SK-N-SH (cell line): ENCODE measurements around the gene KRTAP5-5. TPM values are rescaled to one million over a fixed set of nuclear protein-coding genes. Genes with fewer than 3 reads are reported as not detected.
"Not testable (repeated sequence)": the region's sequence is repeated elsewhere in the genome, so short reads cannot be mapped to it uniquely, and the experiment has no call there.

Experiments used
- CTCF ChIA-PET: fragments of 300-600, 350-600 bp; formaldehyde crosslinking; extraction: SDS; loops from one replicate; lab custom pipeline; 2021; lab: Yijun Ruan, JAX
- POLR2A ChIA-PET: fragments of 350-600 bp; sonication (Branson Sonifier 250); formaldehyde crosslinking; extraction: SDS; loops from one replicate; lab custom pipeline; 2020; ENCODE audit warnings: antibody characterized with exemption, inconsistent platforms; lab: Yijun Ruan, JAX
- DNase-seq: peaks from one replicate; pipeline ENCODE4 v3.0.0; 2012
- H2AFZ ChIP-seq: fragments of 200-600 bp; sonication (generic); 2 replicates; pipeline ENCODE4 v1.8.1; 2016; ENCODE audit warnings: antibody characterized with exemption, mild to moderate bottlenecking, low read depth
- H3F3A ChIP-seq: fragments of 200-600 bp; sonication (generic); replicated peaks from 2 replicates; pipeline ENCODE3; 2016; ENCODE audit warnings: antibody characterized with exemption, mild to moderate bottlenecking; ENCODE audit not compliant: insufficient read depth
- H3K27ac ChIP-seq, 2 experiments: fragments of 200-500 bp in 1 of 2; fragments of 200-600 bp in 1 of 2; sonication (Bioruptor generic) in 1 of 2; sonication (generic), shearing (Covaris generic) in 1 of 2; 2 replicates each; pipeline versions ENCODE4 v1.5.1 to v1.6.1; 2014 to 2016; ENCODE audit warnings: low read depth in 2 of 2, inconsistent platforms in 1 of 2, low read length in 1 of 2, mild to moderate bottlenecking in 1 of 2, mixed read lengths in 1 of 2
- H3K27me3 ChIP-seq: fragments of 200-600 bp; sonication (generic), shearing (Covaris generic); 2 replicates; pipeline ENCODE4 v1.6.1; 2016; ENCODE audit warnings: mixed run types; ENCODE audit not compliant: insufficient read depth
- H3K36me3 ChIP-seq, 2 experiments: fragments of 200-500 bp in 1 of 2; fragments of 200-600 bp in 1 of 2; sonication (Bioruptor generic) in 1 of 2; sonication (generic) in 1 of 2; replicated peaks in 1 of 2; 2 replicates each; pipeline versions ENCODE3 to v1.5.1; 2014 to 2016; ENCODE audit warnings: low read length in 1 of 2, mild to moderate bottlenecking in 1 of 2; ENCODE audit not compliant: insufficient read depth in 2 of 2, control insufficient read depth in 1 of 2
- H3K4me1 ChIP-seq, 2 experiments: fragments of 200-500 bp in 1 of 2; fragments of 200-600 bp in 1 of 2; sonication (Bioruptor generic) in 1 of 2; sonication (generic), shearing (Covaris generic) in 1 of 2; 2 replicates each; pipeline versions ENCODE4 v1.5.1 to v1.6.1; 2014 to 2016; ENCODE audit warnings: low read depth in 1 of 2, low read length in 1 of 2, mixed run types in 1 of 2; ENCODE audit not compliant: insufficient read depth in 2 of 2, control insufficient read depth in 1 of 2
- H3K4me2 ChIP-seq: fragments of 200-600 bp; sonication (generic), shearing (Covaris generic); 2 replicates; pipeline ENCODE4 v1.6.1; 2017; ENCODE audit warnings: mixed run types
- H3K4me3 ChIP-seq, 2 experiments: fragments of 200-500 bp in 1 of 2; fragments of 200-600 bp in 1 of 2; sonication (Bioruptor generic) in 1 of 2; sonication (generic), shearing (Covaris generic) in 1 of 2; 2 replicates each; pipeline versions ENCODE4 v1.5.1 to v1.8.1; 2014 to 2016; ENCODE audit warnings: low read depth in 2 of 2, inconsistent platforms in 1 of 2, low read length in 1 of 2, mild to moderate bottlenecking in 1 of 2, mixed read lengths in 1 of 2, moderate library complexity in 1 of 2
- H3K79me2 ChIP-seq: fragments of 200-600 bp; sonication (generic); 2 replicates; pipeline ENCODE4 v1.8.1; 2017; ENCODE audit warnings: mild to moderate bottlenecking; ENCODE audit not compliant: insufficient read depth
- H3K9ac ChIP-seq: fragments of 200-600 bp; sonication (generic); 2 replicates; pipeline ENCODE4 v1.6.1; 2017; ENCODE audit warnings: mixed run types
- H3K9me2 ChIP-seq: fragments of 200-600 bp; sonication (generic); 2 replicates; pipeline ENCODE4 v1.6.1; 2017; ENCODE audit warnings: mixed run types
- H3K9me3 ChIP-seq: fragments of 200-600 bp; sonication (generic); 2 replicates; pipeline ENCODE4 v1.6.1; 2017; ENCODE audit warnings: mixed run types, mild to moderate bottlenecking, moderate library complexity
- H4K20me1 ChIP-seq: fragments of 200-600 bp; sonication (generic); 2 replicates; pipeline ENCODE4 v1.6.1; 2017; ENCODE audit warnings: mild to moderate bottlenecking, mixed run types; ENCODE audit not compliant: insufficient read depth
- CHD2 ChIP-seq: fragments of 150-350 bp; IDR thresholded peaks from 2 replicates; pipeline ENCODE4 v1.6.1; 2018; ENCODE audit warnings: low read length; ENCODE audit not compliant: partially characterized antibody
- ELF1 ChIP-seq: IDR thresholded peaks from 2 replicates; pipeline ENCODE4 v1.4.0; 2012
- FOXJ3 ChIP-seq: sonication (generic); formaldehyde crosslinking; IDR thresholded peaks from 2 replicates; pipeline ENCODE4 v1.5.1; 2020; ENCODE audit warnings: mild to moderate bottlenecking, missing genetic modification reagents
- FOXM1 ChIP-seq: IDR thresholded peaks from 2 replicates; pipeline ENCODE4 v1.4.0; 2012; ENCODE audit warnings: low read depth, mild to moderate bottlenecking
- GATA2 ChIP-seq: sonication (generic); formaldehyde crosslinking; IDR thresholded peaks from 2 replicates; pipeline ENCODE4 v1.5.0; 2020; ENCODE audit warnings: mild to moderate bottlenecking, missing genetic modification reagents
- MXI1 ChIP-seq: IDR thresholded peaks from 2 replicates; pipeline ENCODE4 v1.6.1; 2012; ENCODE audit warnings: mild to moderate bottlenecking, low read depth, low read length, improper control_type of control experiment
- RAD21 ChIP-seq: IDR thresholded peaks from 2 replicates; pipeline ENCODE4 v1.6.1; 2012; ENCODE audit warnings: mild to moderate bottlenecking, low read length
- RCOR1 ChIP-seq: fragments of 150-350 bp; IDR thresholded peaks from 2 replicates; pipeline ENCODE4 v1.6.1; 2017; ENCODE audit warnings: antibody characterized with exemption, low read length
- RFX5 ChIP-seq: IDR thresholded peaks from 2 replicates; pipeline ENCODE4 v1.6.1; 2012; ENCODE audit warnings: mild to moderate bottlenecking, improper control_type of control experiment, low read length
- TAF1 ChIP-seq: IDR thresholded peaks from 2 replicates; pipeline ENCODE4 v1.6.1; 2012; ENCODE audit warnings: low read depth, mild to moderate bottlenecking, low read length, moderate library complexity, borderline replicate concordance
- TCF12 ChIP-seq: IDR thresholded peaks from 2 replicates; pipeline ENCODE4 v1.4.0; 2012
- USF2 ChIP-seq: fragments of 150-350 bp; IDR thresholded peaks from 2 replicates; pipeline ENCODE4 v1.6.1; 2017; ENCODE audit warnings: antibody characterized with exemption, low read length, low read depth, borderline replicate concordance
- WGBS: methylation state at CpG from one replicate; pipeline ENCODE4 v1.1.6; 2017; ENCODE audit warnings: low lambda C conversion rate; 5-methylcytosine and 5-hydroxymethylcytosine counted together
- polyA plus RNA-seq, 3 experiments: library from polyadenylated mRNA; depleted of rRNA; stranded (reverse); fragments of >200 nt; gene quantifications; 2 replicates each; pipeline ENCODE4 v1.2.3, GENCODE V29; 2012
- TF ChIP-seq, protein P1 (sequence below): fragments of 200-600 bp; sonication (generic); IDR thresholded peaks from 2 replicates; pipeline ENCODE4 v1.6.1; 2017; ENCODE audit warnings: antibody characterized with exemption, mild to moderate bottlenecking, moderate library complexity

The KRTAP5-5 gene
- polyA plus RNA-seq, 1 of the 3 experiments (the other 2 are of a cell fraction), result not detected

DNA sequence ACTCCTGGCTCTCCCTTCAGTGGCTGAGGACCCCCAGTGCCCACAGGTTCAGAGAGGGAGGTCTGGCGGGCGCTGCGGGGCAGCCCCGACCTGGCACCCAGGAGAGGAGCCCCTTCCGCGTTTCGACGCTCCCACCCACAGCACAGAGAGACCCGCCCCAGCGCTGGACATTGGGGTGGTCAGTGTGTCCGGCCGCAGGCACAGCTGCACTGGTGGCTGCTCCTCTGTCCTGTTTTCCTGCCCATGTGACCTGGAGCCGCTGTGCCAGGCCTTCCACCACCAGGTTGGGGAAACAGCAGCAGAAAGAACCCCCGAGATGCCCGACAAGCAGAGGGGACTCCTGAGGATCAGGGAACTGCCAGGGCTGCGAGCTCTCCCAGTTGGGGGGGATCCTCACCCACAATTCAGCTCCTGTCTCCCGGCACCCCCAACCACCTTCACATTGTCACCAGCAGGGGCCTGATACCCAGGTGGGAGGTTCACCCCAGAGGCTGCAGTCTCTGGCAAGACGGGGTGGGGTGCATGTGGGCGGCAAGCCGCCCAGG, 13.6 kb downstream of the KRTAP5-5 start (continued):
- TF ChIP-seq RAD21 (no peak), CHD2 (no peak)
- TF ChIP-seq, all 33 proteins: peak for 0

DNA sequence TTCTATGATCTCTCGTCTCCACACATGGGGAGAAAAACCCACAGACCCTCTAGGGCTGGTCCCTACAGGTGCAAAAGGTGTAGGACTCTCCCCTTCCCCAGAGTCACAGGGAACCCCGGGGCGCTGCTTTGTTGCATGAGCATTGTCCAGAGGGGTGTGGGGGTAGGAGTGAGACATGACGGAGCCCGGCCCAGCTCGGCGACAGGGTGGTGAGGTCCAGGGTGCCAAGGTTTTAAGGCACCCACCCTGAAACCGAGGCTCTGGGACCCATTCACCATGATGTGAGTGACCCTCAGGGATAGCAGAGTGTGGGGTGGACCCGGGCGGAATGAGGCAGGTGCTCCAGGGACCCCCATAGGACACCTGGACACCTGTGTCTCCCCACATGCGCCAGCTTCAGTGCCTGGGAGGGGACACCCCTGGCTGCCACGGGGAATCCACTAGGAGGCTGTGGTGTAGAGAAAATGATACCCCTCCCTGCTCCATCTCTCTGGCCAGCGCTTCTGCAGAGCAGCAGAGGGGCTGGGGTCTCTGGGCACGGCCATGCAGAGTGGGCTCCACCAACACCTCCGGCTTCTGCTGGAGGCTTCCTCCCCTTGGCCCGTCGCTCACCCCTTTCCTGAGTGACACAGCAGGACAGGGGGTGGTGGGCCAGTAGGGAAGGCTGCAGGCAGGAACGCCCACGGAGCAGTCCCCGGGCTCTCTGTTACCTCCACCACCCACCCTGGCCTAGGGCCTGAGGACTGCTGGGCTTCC, 15.2 kb downstream of the KRTAP5-5 start:
- Histone ChIP-seq H3K27ac (no peak overlapping the region), H3K4me1 (peaks cover 0 to 12% of the 10 kb centered on the region in 2 experiments; a peak in 1 of 4 replicates), H4K20me1 (no peaks in the 10 kb centered on the region), H3K27me3 (no peaks in the 10 kb centered on the region), H3K9ac (no peak overlapping the region), H3K36me3 (no peaks in the 10 kb centered on the region), H3F3A (no peaks in the 10 kb centered on the region), H3K9me2 (no peaks in the 10 kb centered on the region), H3K4me3 (no peak overlapping the region), H3K79me2 (no peaks in the 10 kb centered on the region), H2AFZ (no peak overlapping the region), H3K9me3 (no peaks in the 10 kb centered on the region), H3K4me2 (no peak overlapping the region)
- ChIA-PET POLR2A (no interaction called here), CTCF (interaction anchor here (0.6 to 9.8 kb wide), 5 partner anchors 10 to 505 kb away, joined by 3 to 143 read pairs (median 15); partner anchors contain the start of gene KRTAP5-5)
- 48% methylated on average over 9 of the region's 20 CpGs for WGBS
- DNase-seq, result no peak
- TF ChIP-seq CHD2, result no peak
- TF ChIP-seq RFX5, result no peak
- no peak for TF ChIP-seq FOXJ3
- TF ChIP-seq USF2, result no peak
- TF ChIP-seq ELF1, result no peak
- TF ChIP-seq TAF1, result no peak
- TF ChIP-seq FOXM1, result no peak
- TF ChIP-seq, protein P1, sequence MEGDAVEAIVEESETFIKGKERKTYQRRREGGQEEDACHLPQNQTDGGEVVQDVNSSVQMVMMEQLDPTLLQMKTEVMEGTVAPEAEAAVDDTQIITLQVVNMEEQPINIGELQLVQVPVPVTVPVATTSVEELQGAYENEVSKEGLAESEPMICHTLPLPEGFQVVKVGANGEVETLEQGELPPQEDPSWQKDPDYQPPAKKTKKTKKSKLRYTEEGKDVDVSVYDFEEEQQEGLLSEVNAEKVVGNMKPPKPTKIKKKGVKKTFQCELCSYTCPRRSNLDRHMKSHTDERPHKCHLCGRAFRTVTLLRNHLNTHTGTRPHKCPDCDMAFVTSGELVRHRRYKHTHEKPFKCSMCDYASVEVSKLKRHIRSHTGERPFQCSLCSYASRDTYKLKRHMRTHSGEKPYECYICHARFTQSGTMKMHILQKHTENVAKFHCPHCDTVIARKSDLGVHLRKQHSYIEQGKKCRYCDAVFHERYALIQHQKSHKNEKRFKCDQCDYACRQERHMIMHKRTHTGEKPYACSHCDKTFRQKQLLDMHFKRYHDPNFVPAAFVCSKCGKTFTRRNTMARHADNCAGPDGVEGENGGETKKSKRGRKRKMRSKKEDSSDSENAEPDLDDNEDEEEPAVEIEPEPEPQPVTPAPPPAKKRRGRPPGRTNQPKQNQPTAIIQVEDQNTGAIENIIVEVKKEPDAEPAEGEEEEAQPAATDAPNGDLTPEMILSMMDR, result no peak
- TF ChIP-seq GATA2 (CRISPR knock-in tag), result no peak
- TF ChIP-seq MXI1, result no peak

DNA sequence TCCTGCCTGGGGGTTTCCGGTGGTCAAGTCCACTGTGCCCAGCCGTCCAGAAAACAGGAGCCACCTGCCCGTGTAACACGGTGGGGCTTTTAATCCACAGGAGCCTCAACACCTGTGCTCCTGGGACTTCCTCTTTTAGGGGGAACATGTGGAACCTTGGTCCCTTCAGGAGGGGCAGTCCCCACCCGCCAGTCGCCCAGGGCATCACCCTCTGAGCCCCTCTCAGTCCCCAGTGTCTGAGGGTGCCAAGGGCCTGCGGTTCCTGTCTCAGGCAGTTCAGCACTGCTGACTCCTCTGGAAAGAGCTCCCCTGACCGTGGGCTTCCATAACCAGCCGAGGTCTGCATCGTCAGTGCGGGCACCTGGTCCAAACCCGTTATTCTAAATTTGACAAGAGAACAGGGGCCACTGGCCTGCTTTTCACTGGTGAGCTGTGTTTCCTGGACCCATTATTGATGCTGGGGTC, 15.8 kb downstream of the KRTAP5-5 start:
- Histone ChIP-seq H3K9ac (no peak overlapping the region), H3K4me2 (no peak overlapping the region), H4K20me1 (no peaks in the 10 kb centered on the region), H3K79me2 (no peaks in the 10 kb centered on the region), H3K4me1 (peaks cover 0 to 6% of the 10 kb centered on the region in 2 experiments; a peak in 1 of 4 replicates), H3K9me3 (no peaks in the 10 kb centered on the region), H3K27ac (no peak overlapping the region), H2AFZ (no peak overlapping the region), H3K4me3 (no peak overlapping the region), H3K9me2 (no peaks in the 10 kb centered on the region), H3K36me3 (no peaks in the 10 kb centered on the region), H3K27me3 (no peaks in the 10 kb centered on the region), H3F3A (no peaks in the 10 kb centered on the region)
- 67% methylated on average over 5 of the region's 12 CpGs for WGBS
- ChIA-PET POLR2A (no interaction called here), CTCF (interaction anchor here (0.6 to 9.8 kb wide), 4 partner anchors 16 to 504 kb away, joined by 3 to 73 read pairs (median 10); partner anchors contain the start of gene KRTAP5-5)
- no peak for DNase-seq
- TF ChIP-seq MXI1 (no peak), TCF12 (no peak), RCOR1 (no peak)

DNA sequence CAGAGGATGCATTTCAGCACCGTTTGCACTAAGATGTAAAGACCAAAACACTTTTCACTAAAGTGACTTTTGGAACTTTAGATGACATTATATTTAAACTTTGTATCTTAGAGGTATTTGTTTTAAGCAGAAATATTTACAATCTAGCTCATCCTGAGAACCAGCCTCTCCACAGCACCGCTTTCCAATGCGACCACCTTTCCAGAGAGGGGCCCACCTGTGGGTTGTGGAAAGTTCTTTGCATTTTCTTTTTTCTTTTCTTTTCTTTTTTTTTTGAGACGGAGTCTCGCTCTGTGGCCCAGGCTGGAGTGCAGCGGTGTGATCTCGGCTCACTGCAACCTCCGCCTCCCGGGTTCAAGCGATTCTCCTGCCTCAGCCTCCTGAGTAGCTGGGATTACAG, 17.0 kb downstream of the KRTAP5-5 start:
- H3F3A ChIP-seq, H3K79me2 ChIP-seq, H4K20me1 ChIP-seq, H3K9me2 ChIP-seq, H3K4me3 ChIP-seq, H2AFZ ChIP-seq, DNase-seq, H3K4me1 ChIP-seq, H3K9ac ChIP-seq, H3K9me3 ChIP-seq, H3K27me3 ChIP-seq, H3K4me2 ChIP-seq, H3K36me3 ChIP-seq, POLR2A ChIA-PET, H3K27ac ChIP-seq: not testable (repeated sequence)
- CTCF ChIA-PET, result interaction anchor here (0.8 to 9.8 kb wide), 6 partner anchors 17 to 510 kb away, joined by 3 to 73 read pairs (median 4); partner anchors contain the start of gene KRTAP5-5
- 68% methylated on average over 10 of the region's 10 CpGs for WGBS
